Hair follicle dermal papilla cell (primary cell): ENCODE measurements around the gene PARG. TPM values are rescaled to one million over a fixed set of nuclear protein-coding genes. Genes with fewer than 3 reads are reported as not detected.

Experiments used
- small RNA-seq: library from RNA; depleted of rRNA; stranded (forward); fragments of <200 nt; gene quantifications from one replicate; pipeline ENCODE3, GENCODE V24; 2012
- total RNA-seq: library from RNA; depleted of rRNA; stranded (reverse); fragments of >200 nt; gene quantifications from 2 replicates; pipeline ENCODE4 v1.2.3, GENCODE V29; 2012

Gene PARG
- total RNA-seq: 26.7 and 34.2 TPM in 2 replicates

GRCh38 chr10:49941447-49942338 is at the start of gene PARG, which contains the start of gene TIMM23B:
TSS of gene PARG (minus strand) at chr10:49942027. CDS start at chr10:49941725, 302 bp downstream.
TSS of gene TIMM23B (plus strand) at chr10:49942053. CDS start at chr10:49942195, 142 bp downstream.

GRCh38 chr10:49988376-49988775 is 46.5 kb upstream of the PARG start, which contains the start of gene AGAP6:
TSS of gene AGAP6 (plus strand) at chr10:49988406. CDS start at chr10:49988716, 310 bp downstream.

Small RNA genes within 50 kb of the gene (small RNA-seq; reads per million reads assigned to genes)
- gene RNA5SP317 (not detected), gene SNORA74C-2 (0.44 reads per million)

Other genes with a start within 250 kb of the PARG start
- 0.16 and 1.5 TPM in 2 replicates for gene OGDHL, start 179.7 kb downstream of the PARG start, total RNA-seq
- 24.4 and 25.5 TPM in 2 replicates for gene TIMM23B, start within 50 bp of the PARG start, total RNA-seq
- 3.8 and 5.0 TPM in 2 replicates for gene AGAP6, start 46.4 kb upstream of the PARG start, total RNA-seq
- 52.2 and 56.1 TPM in 2 replicates for gene WASHC2A, start 125.9 kb upstream of the PARG start, total RNA-seq